ENCODE measurements around the gene PARVG. TPM values are rescaled to one million over a fixed set of nuclear protein-coding genes. Genes with fewer than 3 reads are reported as not detected.

PARVG gene
- polyA plus RNA-seq, 1 donor (not counting 4 experiments of a cell fraction or from before 2014, with no cell fraction given), result not detected

- no peaks in the 10 kb centered on the region for H3K79me2 ChIP-seq (ENCODE audit: control insufficient read depth, insufficient read depth, low read length)
- H3K4me3 ChIP-seq (ENCODE audit: control insufficient read depth in 2 of 3, extremely low read depth in 1 of 3, insufficient read depth in 2 of 3, low read depth in 1 of 3, low read length in 3 of 3), result no peak overlapping the region
- H3K4me1 ChIP-seq (ENCODE audit: control insufficient read depth, extremely low read depth, insufficient read depth, low read length), result no peaks in the 10 kb centered on the region
- peaks cover 9% of the 10 kb centered on the region for H3K27me3 ChIP-seq (ENCODE audit: control insufficient read depth, extremely low read depth, insufficient read depth, low read length)
- H3K9me1 ChIP-seq (ENCODE audit: control insufficient read depth, extremely low read depth, insufficient read depth, low read length), result no peaks in the 10 kb centered on the region
- H3K9ac ChIP-seq (ENCODE audit: control insufficient read depth, extremely low read depth, insufficient read depth, low read length), result no peak overlapping the region
- TF ChIP-seq EZH2 (IDR thresholded peaks at IDR 0.05; ENCODE audit: low read length), result no peak
- no peak for TF ChIP-seq CTCF (optimal IDR thresholded peaks at IDR 0.05 in 1 of 3, IDR thresholded peaks at IDR 0.05 in 1 of 3, conservative IDR thresholded peaks at IDR 0.05 in 1 of 3; ENCODE audit: extremely low read depth in 1 of 3, insufficient read depth in 2 of 3, low read length in 3 of 3)
- DNase-seq (ENCODE audit: low read depth, low spot score) (no peak), FAIRE-seq (no peak)
- no peak overlapping the region for H3K27ac ChIP-seq (ENCODE audit: control insufficient read depth, insufficient read depth, low read length)
- no peaks in the 10 kb centered on the region for H3K9me3 ChIP-seq (ENCODE audit: control insufficient read depth, low read depth, low read length)
- no peaks in the 10 kb centered on the region for H4K20me1 ChIP-seq (ENCODE audit: control insufficient read depth, extremely low read depth, insufficient read depth, low read length)
- H3K36me3 ChIP-seq (ENCODE audit: control insufficient read depth in 2 of 2, extremely low read depth in 1 of 2, insufficient read depth in 2 of 2, low read length in 2 of 2), result no peaks in the 10 kb centered on the region
- no peak overlapping the region for H2AFZ ChIP-seq (ENCODE audit: control insufficient read depth, low read length)
- dilution Hi-C loops (cut with MboI; ENCODE audit: extremely low pct_ligation_motif_present, low sequenced_read_pairs), result no loop called here
- no peak overlapping the region for H3K4me2 ChIP-seq (ENCODE audit: control insufficient read depth, extremely low read depth, insufficient read depth, low read depth, low read length)
These were observed 75.4 kb downstream of the PARVG start for GRCh38 chr22:44256085-44256484.

DNA sequence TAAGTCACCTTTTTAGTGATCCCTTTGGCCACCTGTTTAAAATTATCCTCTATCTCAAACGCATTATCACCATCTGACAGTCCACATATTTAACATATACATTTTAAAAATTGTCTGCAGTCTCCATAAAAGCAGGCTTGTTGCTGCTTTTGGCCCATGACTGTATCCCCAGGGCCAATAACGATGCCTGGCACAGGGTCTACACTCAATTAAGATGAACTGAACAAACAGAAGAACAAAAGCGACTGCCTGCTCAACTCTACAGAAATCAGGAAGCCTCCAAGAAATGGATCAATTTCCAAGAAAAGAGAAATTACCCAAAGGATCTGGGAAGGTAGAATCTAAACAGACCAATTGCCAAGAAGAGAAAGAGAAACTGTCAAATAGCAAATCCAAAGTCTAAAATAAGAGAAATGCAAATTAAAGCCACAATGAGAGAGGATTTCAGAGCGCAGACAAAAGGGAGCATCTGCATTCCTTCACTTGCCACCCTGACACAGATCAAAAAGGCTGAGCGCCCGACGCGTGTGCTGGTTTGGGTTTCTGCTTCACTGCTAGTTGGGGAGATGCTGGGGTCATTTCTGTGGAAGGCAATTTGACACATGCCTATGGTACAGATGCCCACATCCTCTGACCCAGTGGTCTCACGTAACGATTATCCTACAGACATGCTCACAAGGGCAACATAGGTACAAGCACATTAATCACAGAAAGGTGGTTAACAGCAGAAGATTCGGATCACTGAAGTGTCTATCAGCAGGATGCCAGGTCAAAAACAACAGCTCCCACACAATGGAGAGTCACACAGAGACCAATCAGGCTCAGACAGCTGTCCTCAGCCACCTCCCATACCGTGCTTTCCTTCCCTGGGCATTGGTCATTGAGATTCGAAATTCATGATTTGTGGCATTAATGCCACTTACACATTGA, 76.1 kb downstream of the PARVG start:
- no peak for TF ChIP-seq EZH2 (IDR thresholded peaks at IDR 0.05; ENCODE audit: low read length)
- no peak for TF ChIP-seq CTCF (optimal IDR thresholded peaks at IDR 0.05 in 1 of 3, IDR thresholded peaks at IDR 0.05 in 1 of 3, conservative IDR thresholded peaks at IDR 0.05 in 1 of 3; ENCODE audit: extremely low read depth in 1 of 3, insufficient read depth in 2 of 3, low read length in 3 of 3)
- Histone ChIP-seq H3K27ac (ENCODE audit: control insufficient read depth, insufficient read depth, low read length) (no peak overlapping the region), H3K4me1 (ENCODE audit: control insufficient read depth, extremely low read depth, insufficient read depth, low read length) (no peaks in the 10 kb centered on the region), H3K4me3 (ENCODE audit: control insufficient read depth in 2 of 3, extremely low read depth in 1 of 3, insufficient read depth in 2 of 3, low read depth in 1 of 3, low read length in 3 of 3) (no peak overlapping the region), H3K9ac (ENCODE audit: control insufficient read depth, extremely low read depth, insufficient read depth, low read length) (no peak overlapping the region), H3K79me2 (ENCODE audit: control insufficient read depth, insufficient read depth, low read length) (no peaks in the 10 kb centered on the region), H2AFZ (ENCODE audit: control insufficient read depth, low read length) (no peak overlapping the region), H3K36me3 (ENCODE audit: control insufficient read depth in 2 of 2, extremely low read depth in 1 of 2, insufficient read depth in 2 of 2, low read length in 2 of 2) (no peaks in the 10 kb centered on the region), H3K4me2 (ENCODE audit: control insufficient read depth, extremely low read depth, insufficient read depth, low read depth, low read length) (no peak overlapping the region), H3K9me1 (ENCODE audit: control insufficient read depth, extremely low read depth, insufficient read depth, low read length) (no peaks in the 10 kb centered on the region), H3K9me3 (ENCODE audit: control insufficient read depth, low read depth, low read length) (no peaks in the 10 kb centered on the region), H3K27me3 (ENCODE audit: control insufficient read depth, extremely low read depth, insufficient read depth, low read length) (peaks cover 9% of the 10 kb centered on the region), H4K20me1 (ENCODE audit: control insufficient read depth, extremely low read depth, insufficient read depth, low read length) (no peaks in the 10 kb centered on the region)
- DNase-seq (ENCODE audit: low read depth, low spot score) (no peak), FAIRE-seq (no peak)
- dilution Hi-C loops (cut with MboI; ENCODE audit: extremely low pct_ligation_motif_present, low sequenced_read_pairs), result no loop called here

Other genes with a start within 250 kb of the PARVG start
- gene SAMM50, start 225.5 kb upstream of the PARVG start, polyA plus RNA-seq, result 44.0 to 54.6 TPM (median 50.0 TPM) in 3 replicates
- 10.5 to 13.9 TPM (median 13.7 TPM) in 3 replicates for gene PARVB, start 156.6 kb upstream of the PARVG start, polyA plus RNA-seq
- gene SHISAL1, start 132.0 kb downstream of the PARVG start, polyA plus RNA-seq, result 0.18 to 1.5 TPM (median 0.24 TPM) in 3 replicates

Data from keratinocyte (primary cell).